Measurements from ENCODE around the gene CLMP. TPM values are rescaled to one million over a fixed set of nuclear protein-coding genes. Genes with fewer than 3 reads are reported as not detected.

Gene CLMP
- total and polyA plus RNA-seq, 2 donors (not counting 3 experiments of a cell fraction or from before 2014, with no cell fraction given): 0.03 to 0.18 TPM

- BruUV-seq (replicated peaks): no TSS peak
- Histone ChIP-seq H3K36me3 (ENCODE audit: control insufficient read depth in 2 of 2, extremely low read depth in 1 of 2, insufficient read depth in 2 of 2, low read length in 2 of 2) (no peaks in the 10 kb centered on the region), H3K4me1 (ENCODE audit: control insufficient read depth, extremely low read depth, insufficient read depth, low read length) (no peaks in the 10 kb centered on the region), H4K20me1 (replicated peaks; ENCODE audit: control insufficient read depth, extremely low read depth, insufficient read depth, low read length) (no peaks in the 10 kb centered on the region), H3K27me3 (ENCODE audit: control insufficient read depth in 2 of 2, insufficient read depth in 2 of 2, low read length in 2 of 2) (peaks cover 0 to 4% of the 10 kb centered on the region in 2 experiments), H3K4me2 (ENCODE audit: insufficient read depth, low read length) (no peak overlapping the region), H3K9me1 (replicated peaks; ENCODE audit: control insufficient read depth, extremely low read depth, insufficient read depth, low read length) (no peaks in the 10 kb centered on the region), H3K9me3 (replicated peaks; ENCODE audit: control insufficient read depth, insufficient read depth, low read length) (no peaks in the 10 kb centered on the region), H3K27ac (ENCODE audit: insufficient read depth, low read depth, low read length) (no peak overlapping the region), H3K9ac (replicated peaks; ENCODE audit: extremely low read depth, insufficient read depth, low read length) (no peak overlapping the region), H2AFZ (ENCODE audit: low read depth, low read length) (no peak overlapping the region), H3K4me3 (replicated peaks in 1 of 3; ENCODE audit: insufficient read depth in 1 of 3, low read depth in 1 of 3, low read length in 3 of 3) (no peak overlapping the region), H3K79me2 (ENCODE audit: control insufficient read depth, insufficient read depth, low read length) (no peaks in the 10 kb centered on the region)
- dilution Hi-C loops (cut with MboI; ENCODE audit: extremely low pct_ligation_motif_present, low sequenced_read_pairs) (no loop called here), intact Hi-C loops (cut with micrococcal nuclease) (no loop called here)
- TF ChIP-seq MYC (IDR thresholded peaks at IDR 0.05; ENCODE audit: low read depth, low read length): no peak
- no peak for TF ChIP-seq POLR2AphosphoS5 (IDR thresholded peaks at IDR 0.05; ENCODE audit: insufficient read depth, low read depth, low read length)
- TF ChIP-seq CTCF (IDR thresholded peaks at IDR 0.05; ENCODE audit: extremely low read depth in 1 of 2, insufficient read depth in 1 of 2, low read depth in 1 of 2, low read length in 2 of 2): no peak
- CTCF ChIA-PET: interaction anchor here (1.2 to 4.0 kb wide), 6 partner anchors 10 to 214 kb away, joined by 3 to 34 read pairs (median 8); no protein-coding TSS in a partner anchor
- POLR2A ChIA-PET: no interaction called here
- FAIRE-seq (no peak), DNase-seq (ENCODE audit: low read depth, low spot score) (no peak)
Measured at GRCh38 chr11:123047266-123047946, 147.6 kb downstream of the CLMP start.
